Measurements from ENCODE around the gene RAP2B.

DNA sequence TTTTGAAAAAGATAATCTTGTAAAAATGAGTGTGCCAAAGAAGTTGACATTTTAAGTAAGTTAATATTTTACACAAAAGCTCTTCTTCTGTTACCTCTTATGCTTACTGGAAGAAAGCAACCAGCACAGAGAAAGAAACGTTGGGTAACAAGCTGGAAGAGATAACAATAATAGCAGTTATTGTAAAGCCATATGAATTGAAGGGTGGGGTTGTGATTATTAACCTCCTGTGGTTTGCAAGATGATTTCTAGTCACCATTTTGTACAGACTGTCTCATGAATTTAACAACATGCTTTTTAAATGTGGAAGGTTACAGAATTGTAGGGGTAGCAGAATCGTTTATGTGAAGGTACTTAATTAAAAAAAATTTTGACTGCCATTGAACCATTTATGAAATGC lies 9.2 kb downstream of the RAP2B start:
- TF ChIP-seq EP300 (conservative IDR thresholded peaks at IDR 0.05; ENCODE audit: poor library complexity, severe bottlenecking) = no peak
- TF ChIP-seq, protein P1, sequence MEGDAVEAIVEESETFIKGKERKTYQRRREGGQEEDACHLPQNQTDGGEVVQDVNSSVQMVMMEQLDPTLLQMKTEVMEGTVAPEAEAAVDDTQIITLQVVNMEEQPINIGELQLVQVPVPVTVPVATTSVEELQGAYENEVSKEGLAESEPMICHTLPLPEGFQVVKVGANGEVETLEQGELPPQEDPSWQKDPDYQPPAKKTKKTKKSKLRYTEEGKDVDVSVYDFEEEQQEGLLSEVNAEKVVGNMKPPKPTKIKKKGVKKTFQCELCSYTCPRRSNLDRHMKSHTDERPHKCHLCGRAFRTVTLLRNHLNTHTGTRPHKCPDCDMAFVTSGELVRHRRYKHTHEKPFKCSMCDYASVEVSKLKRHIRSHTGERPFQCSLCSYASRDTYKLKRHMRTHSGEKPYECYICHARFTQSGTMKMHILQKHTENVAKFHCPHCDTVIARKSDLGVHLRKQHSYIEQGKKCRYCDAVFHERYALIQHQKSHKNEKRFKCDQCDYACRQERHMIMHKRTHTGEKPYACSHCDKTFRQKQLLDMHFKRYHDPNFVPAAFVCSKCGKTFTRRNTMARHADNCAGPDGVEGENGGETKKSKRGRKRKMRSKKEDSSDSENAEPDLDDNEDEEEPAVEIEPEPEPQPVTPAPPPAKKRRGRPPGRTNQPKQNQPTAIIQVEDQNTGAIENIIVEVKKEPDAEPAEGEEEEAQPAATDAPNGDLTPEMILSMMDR (IDR thresholded peaks at IDR 0.05; ENCODE audit: poor library complexity, severe bottlenecking) = no peak
- TF ChIP-seq MXI1 (conservative IDR thresholded peaks at IDR 0.05; ENCODE audit: poor library complexity, severe bottlenecking) = no peak
- no peak for TF ChIP-seq EZH2 (IDR thresholded peaks at IDR 0.05; ENCODE audit: borderline replicate concordance, insufficient read depth, low read length, poor library complexity, severe bottlenecking)

All from neural cell (in vitro differentiated cells).